ENCODE data around the gene IRF9.

GRCh38 chr14:24144451-24144850 is 16.6 kb upstream of the IRF9 start:
- TF ChIP-seq ZNF274 (IDR thresholded peaks at IDR 0.05; ENCODE audit: low read depth, low read length) (no peak), SUZ12 (IDR thresholded peaks at IDR 0.05; ENCODE audit: extremely low read depth, insufficient read depth, insufficient read length) (no peak)
